G401 (cell line): ENCODE data around the gene TMEM8B. TPM values are rescaled to one million over a fixed set of nuclear protein-coding genes. Genes with fewer than 3 reads are reported as not detected.

ENCODE experiments used
- DNase-seq: peaks from one replicate; pipeline ENCODE4 v3.0.0-alpha.2; 2015; ENCODE audit warnings: low spot score
- in situ Hi-C: cut with HindIII; loops from 2 replicates; pipeline ENCODE4 v1.10.0; 2016; ENCODE audit warnings: low sequenced_read_pairs, mixed read lengths
- total RNA-seq: library from RNA; depleted of rRNA; stranded (reverse); fragments of >200 nt; shearing (Covaris generic); gene quantifications from 2 replicates; pipeline ENCODE4 v1.2.3, GENCODE V29; 2014; rRNA removed

Gene TMEM8B
- total RNA-seq, 1 experiment from 2014 or later = 2.5 TPM

DNA sequence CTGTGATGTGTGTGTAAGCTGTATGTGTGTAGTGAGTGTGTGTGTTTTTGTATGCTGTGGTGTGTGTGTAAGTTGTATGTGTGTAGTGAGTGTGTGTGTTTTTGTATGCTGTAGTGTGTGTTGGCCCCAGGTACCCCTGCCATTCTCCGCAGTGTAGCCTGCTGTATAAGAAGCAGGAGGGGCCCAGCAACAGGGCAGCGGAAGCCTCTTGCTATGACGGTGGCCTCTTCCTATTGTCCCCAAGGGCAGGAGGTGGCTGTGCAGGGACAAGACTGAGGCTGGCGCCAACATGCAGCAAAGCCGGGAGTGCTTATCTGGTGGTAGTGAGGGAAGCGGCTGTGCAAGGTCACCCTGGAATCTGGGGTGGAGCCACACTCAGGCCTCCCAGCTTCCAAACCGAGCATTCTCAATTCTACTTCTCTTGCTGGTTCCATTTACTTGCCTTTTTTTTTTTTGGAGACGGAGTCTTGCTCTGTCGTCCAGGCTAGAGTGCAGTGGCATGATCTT is 85.3 kb downstream of the TMEM8B start:
- in situ Hi-C loops = no loop called here
- DNase-seq = peak; percentile 30

Other genes with a start within 250 kb of the TMEM8B start
- gene TESK1, start 224.0 kb upstream of the TMEM8B start, total RNA-seq = 8.0 and 9.9 TPM in 2 replicates
- gene CD72, start 210.8 kb upstream of the TMEM8B start, total RNA-seq = 2.4 TPM in 1 of 2 replicates, not detected in the other
- not detected in 2 replicates for gene SIT1, start 178.3 kb upstream of the TMEM8B start, total RNA-seq
- 4,372 and 15,582 TPM in 2 replicates for gene RMRP, start 171.2 kb upstream of the TMEM8B start, total RNA-seq
- 7.6 and 19.3 TPM in 2 replicates for gene CCDC107, start 170.9 kb upstream of the TMEM8B start, total RNA-seq
- gene ARHGEF39, start 164.0 kb upstream of the TMEM8B start, total RNA-seq = 12.3 and 12.4 TPM in 2 replicates
- gene CA9, start 155.3 kb upstream of the TMEM8B start, total RNA-seq = 0.86 TPM in 1 of 2 replicates, not detected in the other
- gene TPM2, start 139.3 kb upstream of the TMEM8B start, total RNA-seq = 439 and 442 TPM in 2 replicates
- 146 and 195 TPM in 2 replicates for gene TLN1, start 97.0 kb upstream of the TMEM8B start, total RNA-seq
- gene CREB3, start 96.6 kb upstream of the TMEM8B start, total RNA-seq = 40.3 and 46.0 TPM in 2 replicates
- 37.2 and 48.6 TPM in 2 replicates for gene GBA2, start 80.0 kb upstream of the TMEM8B start, total RNA-seq
- gene RGP1, start 79.9 kb upstream of the TMEM8B start, total RNA-seq = 13.8 and 15.0 TPM in 2 replicates
- not detected in 2 replicates for gene MSMP, start 75.0 kb upstream of the TMEM8B start, total RNA-seq
- gene NPR2, start 37.6 kb upstream of the TMEM8B start, total RNA-seq = 0.07 and 0.86 TPM in 2 replicates
- 2.1 and 2.4 TPM in 2 replicates for gene SPAG8, start 17.0 kb upstream of the TMEM8B start, total RNA-seq
- 32.3 and 55.8 TPM in 2 replicates for gene HINT2, start 14.2 kb upstream of the TMEM8B start, total RNA-seq
- gene FAM221B, start 496 bp upstream of the TMEM8B start, total RNA-seq = not detected in 2 replicates
- not detected in 2 replicates for gene OR13J1, start 41.2 kb downstream of the TMEM8B start, total RNA-seq
- gene HRCT1, start 77.0 kb downstream of the TMEM8B start, total RNA-seq = not detected in 2 replicates
- 2.6 and 3.5 TPM in 2 replicates for gene SPAAR, start 80.3 kb downstream of the TMEM8B start, total RNA-seq
- gene OR2S2, start 128.9 kb downstream of the TMEM8B start, total RNA-seq = not detected in 2 replicates
- 2.4 and 9.2 TPM in 2 replicates for gene RECK, start 207.7 kb downstream of the TMEM8B start, total RNA-seq